IMR-90 (cell line): ENCODE data around the gene KCNJ16. TPM values are rescaled to one million over a fixed set of nuclear protein-coding genes. Genes with fewer than 3 reads are reported as not detected.

Experiments
- ATAC-seq: fragments of 200-7000 bp; cut with Tn5 transposase; 2 replicates; pipeline ENCODE4 v1.9.1; 2020; ENCODE audit warnings: low read depth, mild to moderate bottlenecking, moderate library complexity
- BruUV-seq: library from RNA; stranded (reverse); fragments of 400-500 nt; replicated peaks from 2 replicates; lab custom pipeline; 2021; lab: Mats Ljungman, UMichigan
- CTCF ChIA-PET: fragments of 300-600 bp; formaldehyde crosslinking; extraction: SDS; loops from one replicate; lab custom pipeline; 2021; ENCODE audit warnings: antibody characterized with exemption; lab: Yijun Ruan, JAX
- POLR2A ChIA-PET: fragments of 300-600 bp; sonication (Branson Sonifier 250); formaldehyde crosslinking; loops from one replicate; lab custom pipeline; 2022; ENCODE audit warnings: antibody characterized with exemption; ENCODE audit not compliant: unreplicated experiment; lab: Charles Lee
- DNase-seq: peaks from one replicate; pipeline ENCODE4 v3.0.0; 2013
- H2AFZ ChIP-seq: replicated peaks from 2 replicates; pipeline ENCODE3; 2013; ENCODE audit warnings: low read length, mild to moderate bottlenecking; ENCODE audit not compliant: poor library complexity
- H2AK5ac ChIP-seq: 2 replicates; pipeline ENCODE4 v1.6.1; 2013; ENCODE audit warnings: low read depth, low read length, inconsistent platforms
- H2AK9ac ChIP-seq: replicated peaks from 2 replicates; pipeline ENCODE3; 2013; ENCODE audit warnings: mild to moderate bottlenecking, low read depth, low read length, moderate library complexity; ENCODE audit not compliant: poor library complexity
- H2BK120ac ChIP-seq: 2 replicates; pipeline ENCODE4 v1.6.1; 2013; ENCODE audit warnings: low read depth, low read length, inconsistent platforms
- H2BK15ac ChIP-seq: 3 replicates; pipeline ENCODE4 v1.6.1; 2013; ENCODE audit warnings: low read depth, low read length, inconsistent platforms
- H2BK20ac ChIP-seq: 2 replicates; pipeline ENCODE4 v1.6.1; 2013; ENCODE audit warnings: low read depth, mild to moderate bottlenecking, inconsistent platforms, low read length, moderate library complexity
- H2BK5ac ChIP-seq: 2 replicates; pipeline ENCODE4 v1.6.1; 2013; ENCODE audit warnings: mild to moderate bottlenecking, low read depth, low read length, inconsistent platforms; ENCODE audit not compliant: poor library complexity, severe bottlenecking
- H3K14ac ChIP-seq: replicated peaks from 2 replicates; pipeline ENCODE4 v1.6.1; 2013; ENCODE audit warnings: low read depth, low read length, inconsistent platforms
- H3K18ac ChIP-seq: 2 replicates; pipeline ENCODE4 v1.6.1; 2013; ENCODE audit warnings: low read depth, low read length, control low read depth
- H3K23ac ChIP-seq: 2 replicates; pipeline ENCODE4 v1.6.1; 2013; ENCODE audit warnings: low read depth, low read length, inconsistent platforms
- H3K27ac ChIP-seq: 2 replicates; pipeline ENCODE4 v1.5.1; 2013; ENCODE audit warnings: mild to moderate bottlenecking, control low read depth, low read length; ENCODE audit not compliant: insufficient read depth
- H3K27me3 ChIP-seq: 2 replicates; pipeline ENCODE4 v1.6.1; 2013; ENCODE audit warnings: low read length; ENCODE audit not compliant: control insufficient read depth, insufficient read depth
- H3K36me3 ChIP-seq: 2 replicates; pipeline ENCODE4 v1.6.1; 2013; ENCODE audit warnings: low read length, mixed read lengths; ENCODE audit not compliant: control insufficient read depth, insufficient read depth
- H3K4ac ChIP-seq: 2 replicates; pipeline ENCODE4 v1.6.1; 2013; ENCODE audit warnings: low read depth, low read length, inconsistent platforms
- H3K4me1 ChIP-seq: 2 replicates; pipeline ENCODE4 v1.6.1; 2013; ENCODE audit warnings: low read length, mixed read lengths; ENCODE audit not compliant: control insufficient read depth, insufficient read depth
- H3K4me2 ChIP-seq: 2 replicates; pipeline ENCODE4 v1.6.1; 2013; ENCODE audit warnings: low read depth, mild to moderate bottlenecking, control low read depth, low read length, moderate library complexity
- H3K4me3 ChIP-seq: 2 replicates; pipeline ENCODE4 v1.5.1; 2013; ENCODE audit warnings: low read depth, mild to moderate bottlenecking, control low read depth, low read length, moderate library complexity; ENCODE audit not compliant: insufficient read depth
- H3K56ac ChIP-seq: 2 replicates; pipeline ENCODE4 v1.6.1; 2013; ENCODE audit warnings: low read length, inconsistent platforms; ENCODE audit not compliant: insufficient read depth; ENCODE audit errors: extremely low read depth
- H3K79me1 ChIP-seq, 2 experiments: 2 replicates each; pipeline ENCODE4 v1.6.1; 2013; ENCODE audit warnings: low read length in 2 of 2, inconsistent platforms in 1 of 2, low read depth in 1 of 2
- H3K9ac ChIP-seq: 2 replicates; pipeline ENCODE4 v1.6.1; 2013; ENCODE audit warnings: low read depth, low read length, control low read depth
- H3K9me1 ChIP-seq: 2 replicates; pipeline ENCODE4 v1.6.1; 2013; ENCODE audit warnings: low read length, inconsistent platforms; ENCODE audit not compliant: insufficient read depth
- H3K9me3 ChIP-seq: 2 replicates; pipeline ENCODE4 v1.6.1; 2013; ENCODE audit warnings: low read length; ENCODE audit not compliant: control insufficient read depth, insufficient read depth
- H4K20me1 ChIP-seq: 2 replicates; pipeline ENCODE4 v1.6.1; 2013; ENCODE audit warnings: low read length, inconsistent platforms; ENCODE audit not compliant: insufficient read depth
- H4K5ac ChIP-seq: 2 replicates; pipeline ENCODE4 v1.6.1; 2013; ENCODE audit warnings: mild to moderate bottlenecking, low read depth, low read length, control low read depth
- H4K8ac ChIP-seq, 2 experiments: 2 replicates each; pipeline ENCODE4 v1.6.1; 2013; ENCODE audit warnings: low read depth in 2 of 2, low read length in 2 of 2, control low read depth in 1 of 2, inconsistent platforms in 1 of 2
- H4K91ac ChIP-seq: 2 replicates; pipeline ENCODE4 v1.6.1; 2013; ENCODE audit warnings: low read depth, low read length, inconsistent platforms; ENCODE audit not compliant: insufficient read depth
- MAZ ChIP-seq: IDR thresholded peaks from 2 replicates; pipeline ENCODE4 v1.6.1; 2012; ENCODE audit warnings: low read depth, mild to moderate bottlenecking, low read length, improper control_type of control experiment, moderate library complexity, borderline replicate concordance
- NFE2L2 ChIP-seq: fragments of 150-350 bp; IDR thresholded peaks from 2 replicates; pipeline ENCODE4 v1.6.1; 2016; ENCODE audit warnings: low read depth, mild to moderate bottlenecking, low read length
- RFX5 ChIP-seq: IDR thresholded peaks from 2 replicates; pipeline ENCODE4 v1.8.0; 2012; ENCODE audit warnings: low read depth, mild to moderate bottlenecking, low read length, moderate library complexity
- WGBS, 2 experiments: methylation state at CpG; one replicate each; pipeline versions ENCODE4 v1.1.5 to v1.1.7; 2013; ENCODE audit warnings: missing lambda C conversion rate in 2 of 2; ENCODE audit not compliant: insufficient read length in 1 of 2; ENCODE audit errors: extremely low coverage in 2 of 2; 5-methylcytosine and 5-hydroxymethylcytosine counted together
- dilution Hi-C: fragments of 300-500 bp; cut with HindIII; formaldehyde crosslinking; loops from one replicate; pipeline ENCODE4 v1.14.3; 2018; ENCODE audit warnings: low sequenced_read_pairs; ENCODE audit not compliant: unreplicated experiment
- in situ Hi-C: fragments of 300-500 bp; cut with MboI; formaldehyde crosslinking; loops from 3 replicates; pipeline ENCODE4 v1.14.3; 2019; ENCODE audit warnings: low sequenced_read_pairs, inconsistent platforms, mixed read lengths
- intact Hi-C: fragments of 100-400 bp; cut with micrococcal nuclease; formaldehyde crosslinking; loops from 2 replicates; pipeline ENCODE4 v1.10.0; 2022
- polyA plus RNA-seq, 3 experiments: library from polyadenylated mRNA; depleted of rRNA; stranded (reverse); fragments of >200 nt; gene quantifications; 2 replicates each; pipeline ENCODE4 v1.2.3, GENCODE V29; 2012; ENCODE audit warnings: low replicate concordance in 1 of 3
- total RNA-seq: library from RNA; depleted of rRNA; stranded (reverse); fragments of >200 nt; gene quantifications from 2 replicates; pipeline ENCODE4 v1.2.3, GENCODE V29; 2012

The KCNJ16 gene
- total and polyA plus RNA-seq, 2 of the 4 experiments (the other 2 are of a cell fraction) = not detected

- Histone ChIP-seq H2AK5ac (no peak overlapping the region), H3K9ac (no peak overlapping the region), H3K14ac (no peak overlapping the region), H2BK15ac (no peak overlapping the region), H3K4me1 (no peaks in the 10 kb centered on the region; the same call in 1 of the 2 replicates), H4K5ac (no peak overlapping the region), H3K79me1 (no peaks in the 10 kb centered on the region), H3K56ac (no peak overlapping the region), H4K20me1 (no peaks in the 10 kb centered on the region), H2AK9ac (no peak overlapping the region), H3K9me3 (no peaks in the 10 kb centered on the region), H3K4me3 (no peak overlapping the region), H2BK5ac (no peak overlapping the region), H3K27me3 (no peaks in the 10 kb centered on the region; the same call in 1 of the 2 replicates), H4K8ac (no peak overlapping the region), H4K91ac (no peak overlapping the region), H3K9me1 (no peaks in the 10 kb centered on the region), H3K23ac (no peak overlapping the region), H3K36me3 (no peaks in the 10 kb centered on the region), H2BK20ac (no peak overlapping the region), H3K27ac (no peak overlapping the region), H3K4ac (no peak overlapping the region), H3K18ac (no peak overlapping the region), H2AFZ (no peak overlapping the region), H3K4me2 (no peak overlapping the region), H2BK120ac (no peak overlapping the region)
- intact Hi-C loops (no loop called here), dilution Hi-C loops (no loop called here), in situ Hi-C loops (no loop called here)
- POLR2A ChIA-PET = no interaction called here
- no peak for DNase-seq
- WGBS, 2 experiments = 92% methylated on average over 3 of the region's 4 CpGs; no CpG with 5 or more reads in 1 of the 2 experiments
- TF ChIP-seq NFE2L2 (no peak), RFX5 (no peak), MAZ (no peak)
- no peak for ATAC-seq
- BruUV-seq = no TSS peak
- CTCF ChIA-PET = no interaction called here
Measured at GRCh38 chr17:70111201-70111600, 36.2 kb downstream of the KCNJ16 start.
